Activated CD4-positive, alpha-beta T cell treated with anti-CD3 and anti-CD28 coated beads for 24 hours (primary cell): ENCODE results near the gene TMEM121B.
"Not testable (repeated sequence)": the region's sequence is repeated elsewhere in the genome, so short reads cannot be mapped to it uniquely, and the experiment has no call there.

Experiments used
- DNase-seq, 2 donors: peaks; one replicate each; pipeline ENCODE4 v3.0.0-alpha.2; 2020; ENCODE audit warnings: low read depth in 2 of 2

Gene TMEM121B

DNA sequence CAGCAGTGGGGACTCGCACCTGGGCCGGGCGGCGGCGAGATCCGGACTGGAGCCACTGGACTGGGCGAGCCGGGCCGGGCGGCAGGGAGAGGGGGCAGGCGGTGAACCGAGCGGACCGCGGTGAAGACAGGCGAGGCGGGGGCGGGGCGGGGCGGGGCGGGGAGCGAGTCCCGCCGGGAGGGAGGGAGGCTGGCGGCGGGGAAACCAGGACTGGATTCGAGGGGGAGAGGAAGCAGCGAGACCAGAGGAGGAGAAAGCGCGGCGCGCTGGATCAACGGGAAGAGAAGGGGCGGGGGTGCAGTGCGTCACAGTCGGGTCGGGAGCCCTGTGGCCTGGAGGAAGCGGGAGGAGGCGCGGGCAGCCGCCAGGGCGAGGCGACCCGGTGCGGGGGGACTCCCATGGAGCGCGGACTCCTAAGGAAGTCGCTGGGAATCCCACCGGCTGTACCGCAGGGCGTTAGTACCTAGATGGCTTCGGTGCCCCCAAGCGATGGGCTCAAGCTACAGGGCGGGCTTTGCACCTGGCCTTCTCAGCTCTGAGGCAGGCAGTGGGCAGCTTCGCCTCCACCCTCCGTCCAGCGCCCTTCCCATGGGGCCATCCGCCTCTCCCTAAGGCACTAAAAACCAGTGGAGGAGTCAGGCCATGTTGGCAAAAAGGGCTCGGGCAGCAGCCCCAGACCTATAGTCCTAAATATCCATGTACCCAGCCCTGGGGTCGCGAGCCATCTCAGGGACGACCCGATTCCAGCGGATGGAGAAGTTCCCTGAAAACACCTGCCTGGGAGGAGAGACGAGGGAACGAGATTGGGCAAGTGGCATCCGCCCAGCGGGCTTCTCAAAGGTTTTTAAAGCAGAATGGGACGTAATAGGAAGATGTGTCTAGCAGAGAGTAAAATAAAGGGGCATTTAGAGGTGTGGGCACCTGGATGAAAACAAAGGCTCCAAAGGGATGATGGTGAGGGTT, at the start of gene TMEM121B:
Gene TMEM121B, minus strand, starts transcription at position 128 of the 963 bp plus-strand sequence. CDS start 233 bp downstream, outside the sequence.
- DNase-seq: no peak

DNA sequence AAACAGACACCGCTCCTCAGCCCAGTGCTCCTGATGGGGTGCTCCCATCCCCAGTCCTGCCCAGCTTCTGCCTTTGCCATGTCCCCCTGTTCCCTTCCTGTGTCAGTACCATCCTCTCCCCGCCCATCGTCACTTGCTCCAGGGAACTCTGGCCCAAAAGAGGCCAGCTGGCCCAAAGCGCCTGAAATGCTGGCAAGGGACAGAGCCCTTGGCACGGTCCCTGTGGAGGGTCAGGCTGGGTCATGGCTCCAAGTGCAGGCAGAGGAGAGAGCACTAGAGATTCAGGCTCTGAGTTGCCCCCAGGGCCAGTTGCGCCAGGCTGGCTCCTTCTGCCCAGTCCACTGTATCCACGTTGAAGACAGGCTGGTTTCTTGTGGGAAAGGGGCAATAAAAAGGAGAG, 46.3 kb upstream of the TMEM121B start:
- DNase-seq: no peak

DNA sequence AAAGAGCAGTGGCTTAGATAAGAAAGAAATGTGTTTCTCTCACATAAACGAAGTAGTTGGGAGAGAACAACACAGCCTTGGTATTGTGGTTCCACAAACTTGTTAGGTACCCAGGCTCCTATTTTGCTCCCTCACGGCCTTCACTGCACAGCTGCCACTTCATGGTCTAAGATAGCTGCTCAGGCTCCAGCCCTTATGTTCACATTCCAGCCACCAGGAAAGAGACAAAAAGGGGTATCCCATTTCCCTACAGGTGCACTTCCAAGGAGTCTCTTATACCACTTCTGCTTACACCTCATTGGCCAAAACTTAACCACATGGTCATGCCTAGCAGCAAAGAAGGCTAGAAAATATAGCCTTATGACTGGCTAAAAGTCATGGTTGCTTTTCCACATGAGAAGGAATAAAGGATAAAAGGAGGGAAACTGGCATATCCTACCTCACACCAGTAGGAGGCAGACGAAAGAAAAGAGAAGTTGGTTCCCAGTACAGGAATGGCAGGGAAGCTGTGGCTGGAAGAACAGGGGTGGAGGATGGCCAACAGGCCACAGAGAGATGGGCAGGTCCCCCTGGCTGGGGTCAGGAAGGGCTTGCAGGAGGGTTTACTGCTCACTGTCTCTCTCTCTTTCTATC, 43.3 kb upstream of the TMEM121B start:
- no peak for DNase-seq

DNA sequence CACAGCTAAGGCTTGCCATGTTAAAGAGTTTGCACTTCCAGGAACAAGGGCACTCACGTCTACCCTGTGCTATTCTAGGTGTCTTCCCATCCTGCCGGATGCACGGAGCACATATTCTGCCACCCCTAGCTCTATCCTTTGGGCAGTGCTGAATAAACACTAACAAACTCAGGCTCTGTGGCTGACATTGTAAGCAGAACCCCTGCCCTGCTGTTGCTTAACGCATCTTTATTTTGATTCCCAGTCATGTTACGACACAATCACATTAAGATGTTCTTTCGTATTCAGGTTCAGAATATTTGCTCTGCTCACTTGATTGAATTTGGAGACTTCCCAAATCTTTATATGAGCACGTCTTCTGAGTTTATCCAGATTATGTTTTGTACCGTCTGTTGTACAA, 41.6 kb upstream of the TMEM121B start:
- DNase-seq: no peak

DNA sequence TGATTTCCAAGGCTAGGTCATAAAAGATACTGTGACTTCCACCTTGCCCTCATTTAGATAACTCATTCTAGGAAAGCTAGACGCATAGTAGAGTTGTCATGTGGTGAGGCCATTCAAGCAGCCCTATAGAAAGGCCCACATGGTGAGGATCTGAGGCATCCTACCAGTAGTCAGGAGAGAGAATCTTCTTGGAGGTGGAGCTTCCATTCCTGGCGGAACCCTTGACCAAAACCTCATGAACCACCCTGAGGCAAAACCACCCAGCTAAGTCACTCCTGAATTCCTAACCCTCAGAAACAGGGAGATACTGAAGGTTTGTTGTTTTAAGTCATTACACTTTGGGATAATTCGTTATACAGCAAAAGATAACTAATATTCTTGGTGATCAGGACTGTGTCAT, 40.8 kb upstream of the TMEM121B start:
- no peak for DNase-seq

GRCh38 chr22:17159504-17159951, 38.4 kb upstream of the TMEM121B start:
- peak; percentile 40 to 67 for DNase-seq

- peak; percentile 87 to 88 for DNase-seq
Observed at GRCh38 chr22:17158568-17159503, 37.7 kb upstream of the TMEM121B start, which contains the start of gene HDHD5. TSS of gene HDHD5 (minus strand) at chr22:17159277. CDS start at chr22:17159251, 26 bp downstream.

DNA sequence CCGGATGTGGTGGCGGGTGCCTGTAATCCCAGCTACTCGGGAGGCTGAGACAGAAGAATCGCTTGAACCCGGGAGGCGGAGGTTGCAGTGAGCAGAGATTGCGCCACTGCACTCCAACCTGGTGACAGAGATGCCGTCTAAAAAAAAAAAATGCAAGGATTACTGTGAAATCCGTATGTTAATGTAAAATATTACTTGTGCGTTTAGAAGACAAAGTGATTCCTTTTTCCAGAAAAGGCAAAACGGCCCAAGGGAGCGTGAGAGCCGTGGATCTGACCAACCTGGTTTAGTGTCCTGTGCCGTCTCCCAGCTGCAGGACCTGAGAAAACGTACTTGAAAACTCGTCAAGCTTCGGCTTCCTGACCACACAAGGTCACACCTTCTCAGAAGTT, 37.0 kb upstream of the TMEM121B start:
- no peak for DNase-seq

GRCh38 chr22:17157714-17158113, 36.6 kb upstream of the TMEM121B start:
- no peak for DNase-seq

GRCh38 chr22:17155941-17156340, 34.8 kb upstream of the TMEM121B start:
- DNase-seq: no peak

DNA sequence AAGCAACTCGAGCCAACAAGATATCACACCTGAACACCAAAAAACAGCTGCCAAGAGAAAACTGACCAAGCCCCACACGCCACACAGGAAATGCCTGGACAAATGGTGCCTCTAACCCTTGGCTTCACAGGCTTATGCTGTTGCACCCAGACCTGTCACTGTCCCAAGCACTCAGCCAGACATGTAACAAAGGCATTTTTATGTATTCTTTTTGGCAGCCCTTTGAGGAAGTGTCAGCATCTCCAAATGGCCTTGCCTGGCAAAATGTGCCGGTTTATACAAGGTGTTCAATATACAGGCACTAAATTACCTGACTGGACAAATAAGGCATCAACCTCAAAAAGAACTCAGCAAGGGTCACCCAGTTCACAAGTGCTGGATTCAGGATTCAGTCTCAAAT, 31.8 kb upstream of the TMEM121B start:
- no peak for DNase-seq

DNA sequence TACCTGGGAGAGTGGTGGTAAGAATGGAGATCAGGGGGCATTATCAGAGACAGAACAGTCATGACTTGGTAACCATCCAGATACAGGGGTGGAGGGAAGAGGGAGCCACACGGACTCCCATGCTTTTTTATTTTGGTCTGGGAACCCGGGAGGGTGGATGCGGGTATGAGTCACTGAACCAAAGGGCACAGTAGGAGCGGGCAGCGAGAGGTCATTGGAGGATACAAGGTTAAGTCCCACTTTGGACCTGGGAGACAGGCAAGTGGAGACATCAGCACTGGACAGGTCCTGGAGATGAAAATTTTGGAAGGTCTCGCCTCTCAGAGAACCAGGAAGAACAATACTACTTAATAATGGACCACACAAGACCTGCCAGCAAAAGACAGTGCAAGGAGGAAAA, 31.2 kb upstream of the TMEM121B start:
- no peak for DNase-seq

DNA sequence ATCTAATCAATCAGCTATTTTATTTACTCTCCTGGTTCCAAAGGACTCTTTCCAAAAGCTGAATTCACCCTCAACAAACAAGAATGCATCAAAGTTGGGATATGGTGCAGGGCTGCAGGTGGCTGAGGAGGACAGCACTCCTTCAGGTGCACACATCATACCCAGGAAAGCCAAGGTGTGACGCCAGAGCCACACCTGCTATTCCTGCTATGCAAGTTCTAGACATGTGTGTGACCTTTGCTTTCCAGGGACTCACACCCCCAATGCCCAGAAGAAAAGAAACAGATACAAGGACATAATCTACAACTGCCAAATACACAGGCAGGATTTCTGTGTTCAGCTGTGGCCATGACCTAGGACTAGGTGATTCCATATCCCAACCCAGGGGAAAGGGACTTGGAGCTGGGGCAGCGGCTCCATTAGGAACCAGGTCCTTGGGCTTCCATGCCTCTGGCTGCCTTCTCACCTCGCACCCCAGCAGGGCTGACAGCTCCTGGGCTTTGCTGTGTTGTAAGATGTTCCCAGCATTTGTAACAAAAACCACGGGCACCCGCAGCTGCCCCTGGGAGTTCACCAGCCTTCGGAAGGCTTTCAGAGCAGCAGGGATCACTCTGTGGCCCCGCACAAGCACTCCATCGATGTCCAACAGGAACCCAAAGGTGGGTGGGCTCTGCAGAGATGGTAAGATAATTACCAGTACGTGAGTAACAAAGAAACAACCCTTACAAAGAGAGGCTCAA, 28.1 kb upstream of the TMEM121B start:
- no peak for DNase-seq

- not testable (repeated sequence) for DNase-seq
Observed at GRCh38 chr22:17147458-17147857, 26.3 kb upstream of the TMEM121B start.

DNA sequence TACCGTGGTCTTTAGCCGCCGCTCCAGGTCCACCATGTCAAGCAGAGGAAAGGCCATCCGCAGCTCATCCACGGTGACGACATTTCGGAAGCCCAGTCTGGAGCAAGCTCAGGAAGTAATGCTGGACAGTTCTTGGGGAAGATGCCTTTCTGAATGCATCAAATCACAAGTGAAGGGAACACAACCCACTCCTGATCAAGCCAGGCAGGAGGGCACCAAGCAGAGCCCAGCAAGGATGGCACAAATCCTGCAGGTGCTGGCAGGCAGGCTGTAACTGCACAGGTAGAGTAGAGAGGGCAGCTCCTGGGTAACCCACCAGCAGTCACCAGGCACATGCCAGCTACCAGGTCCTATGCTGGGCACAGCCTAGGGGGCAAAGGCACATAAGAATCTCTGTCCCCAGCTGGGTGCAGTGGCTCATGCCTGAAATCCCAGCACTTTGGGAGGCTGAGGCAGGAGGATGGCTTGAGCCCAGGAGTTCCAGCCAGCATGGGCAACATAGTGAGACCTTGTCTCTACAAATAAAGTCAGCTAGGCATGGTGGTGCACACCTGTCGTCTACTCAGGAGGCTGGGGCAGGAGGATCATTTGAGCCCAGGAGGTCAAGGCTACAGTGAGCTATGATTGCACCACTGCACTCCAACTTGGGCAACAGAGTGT, 24.0 kb upstream of the TMEM121B start:
- DNase-seq: no peak

GRCh38 chr22:17143826-17144225, 22.7 kb upstream of the TMEM121B start:
- no peak for DNase-seq

DNA sequence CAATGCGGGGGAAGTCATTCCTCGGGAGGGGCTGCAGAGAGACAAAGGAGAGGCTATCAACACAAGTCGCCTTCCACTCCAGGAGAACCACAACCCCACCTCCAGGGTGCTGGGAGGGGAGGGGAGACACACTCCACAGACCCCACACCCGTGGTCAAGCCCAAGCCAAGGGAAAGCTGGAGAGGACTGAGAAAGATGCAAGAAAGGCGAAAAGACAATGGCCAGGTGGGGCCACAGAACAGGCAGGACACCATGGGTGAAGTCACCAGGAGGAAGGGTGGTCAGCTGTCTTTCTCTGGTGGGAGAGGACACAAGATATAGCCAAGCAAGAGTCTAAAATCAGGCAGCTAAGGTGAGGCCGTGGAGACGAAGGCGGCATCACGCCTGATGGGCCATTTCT, 21.9 kb upstream of the TMEM121B start:
- DNase-seq: no peak

GRCh38 chr22:17140826-17141766, 19.9 kb upstream of the TMEM121B start:
- no peak for DNase-seq

DNA sequence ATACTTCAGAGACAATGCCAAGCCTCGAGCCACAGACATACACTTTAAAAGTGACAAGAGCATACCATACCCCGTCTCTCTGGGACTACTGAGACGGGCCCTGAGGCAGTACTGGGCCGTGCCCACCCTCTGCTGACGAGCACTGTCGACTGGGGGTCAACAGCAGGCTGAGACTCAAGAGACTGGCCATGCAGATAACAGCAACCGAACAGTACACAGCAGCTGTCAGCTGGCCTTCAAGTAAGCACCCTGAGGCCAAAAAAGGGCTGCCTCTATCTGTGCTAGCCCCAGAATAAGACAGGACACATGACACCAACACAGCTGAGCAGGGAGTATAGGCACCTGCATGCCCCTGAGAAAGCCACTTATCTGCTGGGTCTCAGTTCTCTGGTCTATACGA, 18.9 kb upstream of the TMEM121B start:
- no peak for DNase-seq
